HG03432 (cell line): ENCODE results near the gene IL17RB.
A peak's percentile ranks its signal among the peaks of the same experiment; 100 is the strongest.

ENCODE experiments used
- ATAC-seq: cut with Tn5 transposase; IDR thresholded peaks from one replicate; pipeline ENCODE4 v1.9.1; 2021; ENCODE audit warnings: mild to moderate bottlenecking, moderate library complexity; ENCODE audit not compliant: unreplicated experiment

IL17RB gene

GRCh38 chr3:53828581-53828980 is 17.8 kb upstream of the IL17RB start:
- ATAC-seq, result no peak

GRCh38 chr3:53829605-53830004 is 16.8 kb upstream of the IL17RB start:
- no peak for ATAC-seq

- ATAC-seq, result no peak
Measured at GRCh38 chr3:53830944-53831343, 15.4 kb upstream of the IL17RB start.

DNA sequence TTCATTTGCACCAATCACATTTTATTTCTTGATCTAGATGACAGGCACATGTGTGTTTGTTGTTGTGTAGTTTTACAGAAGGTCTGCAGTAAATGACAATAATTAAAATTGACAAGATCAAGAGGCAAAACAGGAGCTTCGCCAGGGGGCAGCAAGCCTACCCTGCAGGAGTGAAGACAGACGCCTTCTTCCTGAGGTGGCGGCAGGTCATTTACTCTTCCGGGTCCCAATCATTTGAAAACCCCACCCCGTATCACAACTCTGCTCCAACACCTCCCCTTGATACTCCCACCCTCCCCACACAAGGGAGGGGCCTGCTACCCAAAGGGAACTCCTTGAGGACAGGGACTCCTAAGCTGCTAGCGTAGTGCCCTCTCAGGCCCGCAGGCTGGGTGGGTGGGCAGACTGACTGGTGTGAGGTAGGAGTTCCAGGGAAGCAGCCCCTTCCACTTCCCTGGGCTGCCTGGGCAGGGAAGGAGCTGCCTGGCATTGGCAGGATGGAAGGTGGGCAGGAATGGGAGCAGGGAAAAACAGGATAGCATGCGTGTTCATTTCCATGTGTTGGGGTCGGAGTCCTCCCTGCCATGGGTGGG is 13.2 kb upstream of the IL17RB start:
- no peak for ATAC-seq

- no peak for ATAC-seq
Measured at GRCh38 chr3:53833700-53834099, 12.7 kb upstream of the IL17RB start.

DNA sequence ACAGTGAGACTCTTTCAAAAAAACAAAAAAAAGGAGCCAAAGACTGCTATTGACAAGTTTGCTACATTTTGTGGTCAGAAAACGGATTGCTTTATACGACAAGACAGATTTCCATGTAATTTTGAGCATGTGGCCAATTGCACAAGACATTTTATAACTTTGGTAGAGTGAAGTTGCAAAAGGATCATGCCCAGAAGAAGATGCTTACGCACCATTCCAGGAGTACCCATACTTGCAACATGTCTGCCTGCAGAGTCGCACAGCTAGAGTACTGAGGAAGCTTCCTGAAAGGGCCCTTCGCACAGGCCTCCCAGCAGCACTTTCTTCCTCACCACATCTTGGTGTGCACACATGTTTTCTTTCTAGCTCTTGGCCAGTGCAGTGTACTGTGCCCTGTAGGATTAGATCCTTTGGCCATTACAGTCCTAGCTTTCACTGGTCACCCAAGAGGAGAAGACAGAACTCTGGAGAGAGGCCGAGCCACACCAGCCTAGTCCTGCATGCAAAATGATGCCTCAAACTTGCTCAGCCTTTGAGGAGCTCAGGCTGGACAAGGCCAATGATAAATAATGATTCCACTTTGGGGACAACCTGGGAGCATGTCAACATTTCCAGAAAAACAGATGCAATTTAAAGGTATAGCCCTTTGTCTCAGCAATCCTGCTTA is 11.8 kb upstream of the IL17RB start:
- ATAC-seq, result no peak

- no peak for ATAC-seq
Measured at GRCh38 chr3:53835257-53835656, 11.1 kb upstream of the IL17RB start.

GRCh38 chr3:53836084-53836872 is 10.1 kb upstream of the IL17RB start:
- ATAC-seq, result no peak

GRCh38 chr3:53837331-53837730 is 9.0 kb upstream of the IL17RB start:
- ATAC-seq, result no peak

- ATAC-seq, result no peak
Measured at GRCh38 chr3:53841296-53841695, 5.1 kb upstream of the IL17RB start.

DNA sequence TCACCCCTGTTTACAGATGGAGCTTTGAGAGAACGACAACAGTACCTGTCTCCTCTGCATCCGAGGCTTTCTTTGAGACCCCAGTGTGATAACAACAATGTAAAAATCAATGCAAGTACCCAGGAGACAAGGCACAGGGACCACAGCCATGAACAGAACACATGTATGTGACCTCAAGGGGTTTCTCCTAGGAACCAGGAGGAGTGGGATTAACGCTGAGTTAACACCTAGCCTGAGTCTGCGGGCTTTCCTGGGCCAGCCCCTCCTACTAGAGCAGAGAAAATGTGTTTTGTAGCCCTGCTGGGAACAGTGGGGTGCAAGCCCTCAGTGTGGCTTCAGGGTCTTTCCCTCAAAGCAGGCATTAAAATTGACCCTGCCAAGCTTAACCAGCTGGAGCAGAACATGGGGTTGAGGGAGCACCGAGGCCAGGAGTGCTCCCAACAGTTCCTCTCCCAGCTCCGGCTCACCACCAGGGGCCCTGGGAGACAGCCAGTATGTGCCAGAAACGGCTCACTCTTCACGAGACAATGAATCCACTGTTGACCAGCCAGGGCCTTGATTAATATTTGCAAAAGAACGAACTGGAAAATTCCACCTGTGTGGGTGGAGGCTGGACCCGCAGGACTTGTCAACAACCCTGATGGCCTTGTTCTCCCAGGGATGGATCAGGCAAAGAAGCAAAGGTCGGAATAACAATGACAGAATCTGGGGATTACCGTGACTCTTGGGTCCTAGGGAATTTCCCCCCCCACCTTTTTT is 3.8 kb upstream of the IL17RB start:
- no peak for ATAC-seq

DNA sequence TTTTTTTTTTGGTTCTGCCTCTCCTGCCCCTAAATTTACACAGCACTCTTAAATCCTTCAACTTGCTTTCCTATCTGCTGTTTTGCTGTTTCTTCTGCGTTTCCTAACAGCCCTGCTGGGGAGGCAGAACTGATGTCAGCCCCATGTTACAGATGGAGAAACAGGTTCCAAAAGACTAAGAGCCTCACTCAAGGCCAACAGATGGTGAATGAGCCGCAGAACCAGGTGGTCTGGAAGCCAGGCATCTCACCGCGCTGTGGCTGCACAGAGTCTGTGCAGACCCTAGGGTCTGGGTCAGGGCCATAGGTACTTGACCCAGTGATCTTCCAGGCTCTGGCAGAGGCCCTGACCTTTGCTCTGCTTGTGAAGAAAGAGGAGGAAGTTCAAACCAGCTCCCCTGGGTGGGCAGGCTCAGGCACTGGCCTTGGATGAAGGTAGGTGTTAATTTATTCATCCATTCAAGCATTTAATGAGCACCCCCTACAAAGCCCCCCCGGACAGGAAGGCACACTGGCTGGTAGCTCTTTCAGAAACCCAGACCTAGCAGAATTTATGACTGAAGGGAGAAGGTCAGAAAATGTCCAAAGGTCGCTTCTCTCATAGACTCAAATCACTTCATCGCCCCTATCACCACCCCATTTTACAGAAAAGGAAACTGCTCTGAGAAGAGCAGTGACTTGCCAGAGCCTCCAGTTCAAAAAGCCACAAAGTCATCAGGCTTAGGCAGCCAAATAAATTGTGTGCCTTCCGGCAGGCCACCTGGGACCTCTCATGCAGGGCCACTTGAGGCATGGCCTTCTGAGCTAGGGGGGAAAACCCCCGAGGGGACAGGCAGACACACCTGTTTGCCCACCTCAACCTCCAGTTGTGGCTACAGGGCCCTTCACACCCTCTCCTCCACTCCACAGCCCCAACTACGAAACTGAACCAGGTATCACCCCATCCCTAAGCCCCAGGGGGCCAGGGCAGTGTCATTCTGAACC is 2.9 kb upstream of the IL17RB start:
- peak; percentile 47 for ATAC-seq

- no peak for ATAC-seq
Measured at GRCh38 chr3:53844262-53845102, 1.9 kb upstream of the IL17RB start.

DNA sequence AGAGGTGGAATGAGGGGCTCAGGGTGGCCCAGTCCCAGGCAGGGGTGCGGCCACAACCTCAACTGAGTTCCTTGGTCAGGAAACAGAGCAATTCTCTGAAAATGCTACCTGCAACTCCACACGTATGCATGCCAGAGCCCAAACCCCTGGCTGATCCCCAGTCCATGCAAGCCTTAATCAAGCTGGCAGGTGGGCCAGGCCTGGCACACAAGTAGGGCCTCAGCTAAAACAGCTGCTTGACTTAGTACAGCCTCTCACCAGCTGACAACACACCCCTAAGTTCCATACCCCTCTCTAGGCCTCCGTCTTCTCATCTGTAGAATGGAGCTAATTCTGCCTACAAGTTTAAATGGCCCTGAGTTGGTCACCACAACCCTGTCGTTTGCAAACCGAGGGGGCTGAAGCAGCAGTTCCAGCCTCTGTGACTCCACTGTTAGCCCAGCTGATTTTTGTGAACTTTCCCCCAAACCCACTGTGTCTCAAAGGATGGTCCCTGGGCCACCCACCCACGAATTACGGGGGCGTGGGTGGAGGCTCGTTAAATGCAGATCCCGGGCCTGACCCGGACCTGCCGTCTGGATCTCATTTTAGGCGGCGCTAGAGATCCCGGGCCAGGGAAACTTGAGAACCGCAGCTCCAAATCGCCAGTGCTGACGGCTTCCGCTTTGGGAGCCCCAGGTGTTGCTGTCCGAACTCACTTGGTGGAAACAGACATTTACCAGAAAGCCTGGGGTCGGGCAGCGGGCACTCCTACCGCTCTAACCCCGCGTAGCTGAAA is 1.1 kb upstream of the IL17RB start:
- peak; percentile 18 for ATAC-seq

- ATAC-seq, result no peak
Measured at GRCh38 chr3:53845881-53846133, 561 bp upstream of the IL17RB start.

- ATAC-seq, result no peak
Measured at GRCh38 chr3:53846851-53847155, 435 bp downstream of the IL17RB start.

GRCh38 chr3:53849916-53850315 is 3.5 kb downstream of the IL17RB start:
- ATAC-seq, result no peak

GRCh38 chr3:53850895-53851294 is 4.5 kb downstream of the IL17RB start:
- no peak for ATAC-seq

- ATAC-seq, result no peak
Measured at GRCh38 chr3:53856964-53857363, 10.6 kb downstream of the IL17RB start.
